Measurements from ENCODE around the gene SIL1.

Gene SIL1

GRCh38 chr5:139197710-139198669 lies at the start of gene SIL1:
Gene SIL1, minus strand, starts transcription at chr5:139198368. Its CDS starts 70,525 bp downstream, at chr5:139127843.
- H3K27me3 ChIP-seq (ENCODE audit: control insufficient read depth, insufficient read depth, low read length) = no peaks in the 10 kb centered on the region
- H3K36me3 ChIP-seq (ENCODE audit: control insufficient read depth, insufficient read depth, low read length) = no peaks in the 10 kb centered on the region
- H3K27ac ChIP-seq (ENCODE audit: low read depth, low read length) = peak within 1 kb of the TSS; percentile 79
- 0 out of 2 replicates have a peak, but pooled peaks cover 4% of the 10 kb centered on the region for H3K4me1 ChIP-seq (ENCODE audit: control insufficient read depth, insufficient read depth, low read length)
- peak within 1 kb of the TSS; percentile 33 for H3K9ac ChIP-seq (ENCODE audit: low read depth, low read length)
- peak within 1 kb of the TSS; percentile 59 for H3K4me3 ChIP-seq (ENCODE audit: low read depth, low read length)
- no peaks in the 10 kb centered on the region for H3K9me3 ChIP-seq (ENCODE audit: control insufficient read depth, insufficient read depth, low read length)

GRCh38 chr5:139246394-139246793 lies 48.2 kb upstream of the SIL1 start:
- no peak overlapping the region for H3K9ac ChIP-seq (ENCODE audit: low read depth, low read length)

GRCh38 chr5:139245637-139246339 lies 47.6 kb upstream of the SIL1 start:
- Histone ChIP-seq H3K27ac (ENCODE audit: low read depth, low read length) (no peak overlapping the region), H3K4me3 (ENCODE audit: low read depth, low read length) (no peak overlapping the region), H3K27me3 (ENCODE audit: control insufficient read depth, insufficient read depth, low read length) (no peaks in the 10 kb centered on the region), H3K9me3 (ENCODE audit: control insufficient read depth, insufficient read depth, low read length) (no peaks in the 10 kb centered on the region), H3K9ac (ENCODE audit: low read depth, low read length) (no peak overlapping the region), H3K4me1 (ENCODE audit: control insufficient read depth, insufficient read depth, low read length) (peaks cover 6% of the 10 kb centered on the region; the same call in 1 of the 2 replicates), H3K36me3 (ENCODE audit: control insufficient read depth, insufficient read depth, low read length) (no peaks in the 10 kb centered on the region)

More at GRCh38 chr5:139246394-139246793, 48.2 kb upstream of the SIL1 start:
- Histone ChIP-seq H3K4me1 (ENCODE audit: control insufficient read depth, insufficient read depth, low read length) (peaks cover 6% of the 10 kb centered on the region; the same call in 1 of the 2 replicates), H3K27me3 (ENCODE audit: control insufficient read depth, insufficient read depth, low read length) (no peaks in the 10 kb centered on the region), H3K27ac (ENCODE audit: low read depth, low read length) (peak overlapping the region; percentile 20), H3K9me3 (ENCODE audit: control insufficient read depth, insufficient read depth, low read length) (no peaks in the 10 kb centered on the region), H3K4me3 (ENCODE audit: low read depth, low read length) (no peak overlapping the region), H3K36me3 (ENCODE audit: control insufficient read depth, insufficient read depth, low read length) (no peaks in the 10 kb centered on the region)

- Histone ChIP-seq H3K9ac (ENCODE audit: low read depth, low read length) (no peak overlapping the region), H3K4me3 (ENCODE audit: low read depth, low read length) (no peak overlapping the region), H3K27me3 (ENCODE audit: control insufficient read depth, insufficient read depth, low read length) (no peaks in the 10 kb centered on the region), H3K9me3 (ENCODE audit: control insufficient read depth, insufficient read depth, low read length) (no peaks in the 10 kb centered on the region), H3K4me1 (ENCODE audit: control insufficient read depth, insufficient read depth, low read length) (peaks cover 6% of the 10 kb centered on the region; the same call in 1 of the 2 replicates), H3K27ac (ENCODE audit: low read depth, low read length) (no peak overlapping the region), H3K36me3 (ENCODE audit: control insufficient read depth, insufficient read depth, low read length) (no peaks in the 10 kb centered on the region)
Observed at GRCh38 chr5:139243425-139243970, 45.3 kb upstream of the SIL1 start.

- H3K9ac ChIP-seq (ENCODE audit: low read depth, low read length) = no peak overlapping the region
- no peaks in the 10 kb centered on the region for H3K36me3 ChIP-seq (ENCODE audit: control insufficient read depth, insufficient read depth, low read length)
- no peak overlapping the region for H3K27ac ChIP-seq (ENCODE audit: low read depth, low read length)
- no peaks in the 10 kb centered on the region for H3K9me3 ChIP-seq (ENCODE audit: control insufficient read depth, insufficient read depth, low read length)
- H3K27me3 ChIP-seq (ENCODE audit: control insufficient read depth, insufficient read depth, low read length) = no peaks in the 10 kb centered on the region
- H3K4me3 ChIP-seq (ENCODE audit: low read depth, low read length) = no peak overlapping the region
- 0 out of 2 replicates have a peak, but pooled peaks cover 4% of the 10 kb centered on the region for H3K4me1 ChIP-seq (ENCODE audit: control insufficient read depth, insufficient read depth, low read length)
Observed at GRCh38 chr5:139241139-139241538, 43.0 kb upstream of the SIL1 start.

GRCh38 chr5:139236479-139236878 lies 38.3 kb upstream of the SIL1 start:
- Histone ChIP-seq H3K4me3 (ENCODE audit: low read depth, low read length) (no peak overlapping the region), H3K9me3 (ENCODE audit: control insufficient read depth, insufficient read depth, low read length) (no peaks in the 10 kb centered on the region), H3K27ac (ENCODE audit: low read depth, low read length) (no peak overlapping the region), H3K4me1 (ENCODE audit: control insufficient read depth, insufficient read depth, low read length) (no peaks in the 10 kb centered on the region), H3K27me3 (ENCODE audit: control insufficient read depth, insufficient read depth, low read length) (no peaks in the 10 kb centered on the region), H3K36me3 (ENCODE audit: control insufficient read depth, insufficient read depth, low read length) (no peaks in the 10 kb centered on the region), H3K9ac (ENCODE audit: low read depth, low read length) (no peak overlapping the region)

- Histone ChIP-seq H3K9ac (ENCODE audit: low read depth, low read length) (no peak overlapping the region), H3K9me3 (ENCODE audit: control insufficient read depth, insufficient read depth, low read length) (no peaks in the 10 kb centered on the region), H3K4me1 (ENCODE audit: control insufficient read depth, insufficient read depth, low read length) (no peaks in the 10 kb centered on the region), H3K36me3 (ENCODE audit: control insufficient read depth, insufficient read depth, low read length) (no peaks in the 10 kb centered on the region), H3K4me3 (ENCODE audit: low read depth, low read length) (no peak overlapping the region), H3K27me3 (ENCODE audit: control insufficient read depth, insufficient read depth, low read length) (no peaks in the 10 kb centered on the region), H3K27ac (ENCODE audit: low read depth, low read length) (no peak overlapping the region)
Observed at GRCh38 chr5:139232147-139232724, 34.1 kb upstream of the SIL1 start.

GRCh38 chr5:139228201-139228803 lies 30.1 kb upstream of the SIL1 start:
- Histone ChIP-seq H3K9ac (ENCODE audit: low read depth, low read length) (no peak overlapping the region), H3K4me1 (ENCODE audit: control insufficient read depth, insufficient read depth, low read length) (no peaks in the 10 kb centered on the region), H3K27me3 (ENCODE audit: control insufficient read depth, insufficient read depth, low read length) (no peaks in the 10 kb centered on the region), H3K27ac (ENCODE audit: low read depth, low read length) (no peak overlapping the region), H3K36me3 (ENCODE audit: control insufficient read depth, insufficient read depth, low read length) (no peaks in the 10 kb centered on the region), H3K9me3 (ENCODE audit: control insufficient read depth, insufficient read depth, low read length) (no peaks in the 10 kb centered on the region), H3K4me3 (ENCODE audit: low read depth, low read length) (no peak overlapping the region)

- H3K4me3 ChIP-seq (ENCODE audit: low read depth, low read length) = no peak overlapping the region
- H3K36me3 ChIP-seq (ENCODE audit: control insufficient read depth, insufficient read depth, low read length) = no peaks in the 10 kb centered on the region
- no peaks in the 10 kb centered on the region for H3K27me3 ChIP-seq (ENCODE audit: control insufficient read depth, insufficient read depth, low read length)
- H3K4me1 ChIP-seq (ENCODE audit: control insufficient read depth, insufficient read depth, low read length) = no peaks in the 10 kb centered on the region
- no peak overlapping the region for H3K27ac ChIP-seq (ENCODE audit: low read depth, low read length)
- H3K9me3 ChIP-seq (ENCODE audit: control insufficient read depth, insufficient read depth, low read length) = no peaks in the 10 kb centered on the region
- no peak overlapping the region for H3K9ac ChIP-seq (ENCODE audit: low read depth, low read length)
Observed at GRCh38 chr5:139226131-139226530, 28.0 kb upstream of the SIL1 start.

- Histone ChIP-seq H3K4me1 (ENCODE audit: control insufficient read depth, insufficient read depth, low read length) (no peaks in the 10 kb centered on the region), H3K36me3 (ENCODE audit: control insufficient read depth, insufficient read depth, low read length) (no peaks in the 10 kb centered on the region), H3K9ac (ENCODE audit: low read depth, low read length) (no peak overlapping the region), H3K27ac (ENCODE audit: low read depth, low read length) (no peak overlapping the region), H3K9me3 (ENCODE audit: control insufficient read depth, insufficient read depth, low read length) (no peaks in the 10 kb centered on the region), H3K4me3 (ENCODE audit: low read depth, low read length) (no peak overlapping the region), H3K27me3 (ENCODE audit: control insufficient read depth, insufficient read depth, low read length) (no peaks in the 10 kb centered on the region)
Observed at GRCh38 chr5:139223481-139223880, 25.3 kb upstream of the SIL1 start.

Data from HUES48 (cell line).